Stimulated activated CD8-positive, alpha-beta memory T cell treated with anti-CD3 and anti-CD28 coated beads, Interleukin-4, amount 100 ng/mL, for 24 hours (primary cell): ENCODE measurements around the gene CCDC93.
"Not testable (repeated sequence)": the region's sequence is repeated elsewhere in the genome, so short reads cannot be mapped to it uniquely, and the experiment has no call there.

ENCODE experiments used
- DNase-seq: peaks from one replicate; pipeline ENCODE4 v3.0.0-alpha.2; 2020; ENCODE audit warnings: low read depth

CCDC93 gene

DNA sequence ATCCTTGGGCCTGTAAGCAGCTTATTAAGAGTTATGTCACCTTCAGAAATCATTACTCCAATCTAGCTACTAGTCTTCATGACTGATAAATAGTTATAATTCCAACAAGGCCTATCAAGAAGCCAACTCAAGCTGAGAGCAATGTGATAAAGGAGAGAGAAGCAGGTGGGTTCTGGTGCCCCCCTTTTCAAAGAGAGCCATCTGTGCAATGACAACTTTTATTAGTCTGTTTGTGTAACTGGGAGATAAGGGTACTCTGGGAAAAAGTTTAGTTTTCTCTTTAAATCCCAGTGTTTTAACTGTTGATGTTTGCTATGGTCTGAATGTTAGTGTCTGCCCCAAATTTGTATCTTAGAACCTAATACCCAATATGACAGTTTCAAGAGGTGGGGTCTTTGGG is 60.6 kb downstream of the CCDC93 start:
- DNase-seq: no peak

DNA sequence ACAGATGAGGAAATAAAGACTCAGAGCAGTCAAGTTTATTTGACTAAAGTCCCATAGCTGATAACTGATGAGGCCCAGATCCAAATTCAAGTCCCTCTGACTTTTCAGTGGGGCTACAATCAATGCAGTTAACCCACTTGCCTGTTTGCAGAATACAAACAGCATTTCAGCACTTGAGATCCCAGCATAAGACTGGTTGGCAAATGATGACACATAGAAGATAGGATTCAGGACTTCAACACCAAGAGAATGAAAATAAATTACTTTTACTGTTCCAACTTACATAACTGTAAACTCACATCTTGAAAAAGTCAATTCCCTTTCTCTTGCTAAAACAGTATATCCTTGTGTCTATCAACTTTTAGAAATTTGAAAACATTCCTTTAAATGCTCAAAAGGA is 61.2 kb downstream of the CCDC93 start:
- DNase-seq: no peak

DNA sequence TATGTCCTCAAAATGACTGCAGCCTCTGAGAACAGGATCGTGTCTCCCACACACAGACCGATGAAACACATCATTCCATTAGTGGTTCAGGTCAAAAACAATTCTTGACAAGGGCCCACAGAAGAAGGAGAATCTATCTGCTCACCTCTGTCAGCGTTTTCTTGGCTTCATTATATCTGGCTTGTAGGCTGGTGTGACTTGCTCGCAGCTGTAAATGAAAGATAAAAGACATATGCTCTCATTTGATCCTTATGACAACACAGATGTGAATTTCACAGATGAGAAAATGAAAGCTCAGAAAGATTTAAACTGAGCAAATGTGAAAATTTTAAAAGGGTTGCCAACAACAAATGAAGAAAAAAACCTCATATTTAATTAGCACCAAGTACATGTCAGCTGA is 61.6 kb downstream of the CCDC93 start:
- DNase-seq: no peak

DNA sequence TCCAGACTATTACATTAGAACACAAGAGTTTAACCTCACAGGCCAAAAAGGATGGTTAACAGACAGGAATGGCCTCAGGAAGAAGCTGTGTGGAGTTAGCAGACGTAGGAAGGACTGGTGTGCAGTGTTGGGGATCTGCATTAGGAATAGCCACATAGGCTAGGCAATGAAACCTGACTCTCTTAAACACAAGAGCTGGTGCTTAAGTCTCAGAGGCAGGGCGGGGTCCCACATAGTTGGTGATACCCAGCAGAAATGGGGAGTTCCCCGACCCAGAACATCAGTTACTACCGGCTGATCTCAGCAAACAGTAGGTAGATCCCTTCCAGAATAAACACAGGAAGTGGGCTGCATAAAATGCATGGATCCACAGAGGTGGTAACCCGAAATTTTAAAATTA is 64.1 kb downstream of the CCDC93 start:
- no peak for DNase-seq

DNA sequence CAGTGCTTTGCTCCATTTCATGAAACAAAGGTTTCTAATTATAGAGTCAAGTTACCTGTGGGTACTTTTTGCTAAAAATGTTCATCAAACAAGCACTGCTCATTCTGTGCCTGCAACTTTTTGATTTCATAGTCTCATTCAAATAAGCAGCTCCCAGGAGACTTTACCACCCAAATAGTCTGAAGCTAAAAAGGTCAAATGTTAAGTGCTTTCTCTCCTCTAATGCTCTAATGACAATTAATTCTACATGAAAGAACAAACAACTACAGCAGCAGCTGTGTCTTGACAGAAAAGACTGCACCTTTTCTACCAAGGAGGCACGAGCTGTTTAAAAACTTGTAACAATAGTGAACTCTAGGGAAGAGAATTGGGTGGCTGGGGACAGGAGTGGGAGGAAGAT is 65.3 kb downstream of the CCDC93 start:
- DNase-seq: no peak

DNA sequence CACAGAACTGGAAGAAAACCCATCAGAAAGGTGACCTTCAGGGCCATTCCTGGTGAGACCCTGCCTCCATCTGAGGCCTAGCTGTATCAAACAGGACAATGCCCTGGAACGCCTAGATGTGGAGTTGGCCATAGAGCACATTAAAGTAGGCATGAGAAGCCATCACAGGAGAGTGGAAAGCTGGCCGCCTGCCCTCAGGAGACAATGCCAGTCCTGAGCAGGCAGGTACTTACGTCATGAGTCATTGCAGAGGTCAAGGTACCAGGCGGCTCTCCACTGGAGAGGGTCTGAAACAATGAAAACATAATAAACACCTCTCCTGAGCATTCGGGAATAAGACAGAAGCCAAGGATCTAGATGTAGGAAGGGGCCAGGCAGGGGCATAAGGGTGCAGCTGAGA is 68.6 kb downstream of the CCDC93 start:
- no peak for DNase-seq

DNA sequence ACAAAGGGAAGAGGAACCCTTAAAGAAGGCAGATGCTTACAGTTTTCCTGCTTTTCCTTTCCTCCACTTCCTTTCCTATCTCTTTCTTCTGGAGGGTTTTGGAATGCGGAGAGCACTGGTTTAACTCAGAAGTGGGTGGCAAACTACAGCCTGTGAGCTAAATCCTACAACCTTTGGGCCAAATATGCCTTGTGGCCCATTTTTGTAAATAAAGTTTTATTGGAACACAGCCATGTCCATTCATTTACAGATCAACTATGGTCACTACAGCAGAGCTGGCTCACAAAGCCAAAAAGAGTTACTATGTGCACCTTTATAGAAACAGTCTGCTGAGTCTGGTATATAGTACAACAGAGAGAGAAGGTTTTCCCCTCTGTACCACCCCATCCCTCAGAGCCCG is 69.1 kb downstream of the CCDC93 start:
- no peak for DNase-seq

DNA sequence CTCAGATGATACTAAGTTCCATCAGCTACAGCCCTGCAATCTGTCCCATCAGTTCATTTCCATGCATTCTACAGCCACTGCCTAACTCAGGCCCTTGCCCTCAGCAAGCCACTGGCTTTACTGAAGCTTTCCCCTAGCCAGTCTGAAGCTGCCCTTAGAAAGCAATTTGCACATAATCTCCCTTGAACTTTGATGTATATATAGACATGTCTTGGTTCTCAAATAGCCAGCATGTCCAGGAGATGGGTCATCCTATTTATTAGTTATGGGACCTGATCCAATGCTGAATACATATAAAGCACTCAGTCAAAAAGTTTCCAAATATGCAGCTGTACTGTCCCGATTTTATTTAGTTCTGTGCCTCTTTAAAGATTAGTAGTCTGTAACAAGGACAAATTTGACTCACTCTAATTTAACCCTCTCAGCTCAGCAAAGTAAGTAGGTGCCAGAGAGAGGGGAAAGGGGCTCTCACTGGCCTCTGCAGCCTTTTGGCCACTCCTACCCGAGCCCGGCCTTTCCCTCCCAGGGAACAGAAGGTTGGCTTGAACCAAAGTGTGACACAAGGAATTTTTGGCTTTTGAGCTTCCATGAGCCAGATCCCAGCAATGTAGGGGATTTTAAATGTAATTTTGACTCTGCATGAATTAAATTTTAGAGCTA is 70.7 kb downstream of the CCDC93 start:
- no peak for DNase-seq

DNA sequence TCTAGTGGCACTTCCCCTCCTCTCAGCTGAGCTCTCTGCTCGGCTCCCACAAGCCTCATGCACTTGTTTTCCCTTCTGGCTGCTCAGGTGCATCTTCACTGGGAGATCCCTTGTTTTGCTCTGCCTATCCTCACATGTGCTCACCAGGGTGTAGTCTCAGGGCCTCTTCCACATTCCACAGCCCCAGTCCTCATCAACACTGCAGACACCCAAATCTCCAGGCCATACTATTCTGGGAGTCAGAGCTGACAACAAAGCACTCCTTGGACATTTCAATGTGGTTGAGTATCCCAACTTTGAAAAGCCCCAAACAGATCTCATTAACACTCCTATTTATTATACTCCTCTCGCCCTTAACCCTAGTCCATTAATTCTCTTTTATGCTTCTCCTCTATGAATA is 71.3 kb downstream of the CCDC93 start:
- no peak for DNase-seq

DNA sequence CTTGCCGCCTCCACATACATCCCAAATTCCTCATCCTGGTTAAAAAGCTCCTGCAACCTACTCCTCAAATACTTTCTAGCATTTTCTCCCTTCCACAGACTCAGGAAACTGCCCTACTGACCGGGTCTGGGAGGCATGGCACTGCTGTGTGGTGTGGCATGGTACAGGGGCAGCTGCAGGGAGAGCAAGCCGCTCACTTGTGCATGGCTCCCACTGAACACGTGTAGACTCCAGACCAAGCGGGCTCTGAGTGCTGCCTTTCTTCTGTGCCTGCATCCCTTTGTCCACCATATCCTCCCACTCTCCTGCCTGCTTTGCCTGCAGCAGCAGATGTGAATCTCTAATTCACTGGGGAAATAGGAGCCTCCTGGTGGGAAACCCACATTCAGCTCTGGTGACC is 72.2 kb downstream of the CCDC93 start:
- no peak for DNase-seq

DNA sequence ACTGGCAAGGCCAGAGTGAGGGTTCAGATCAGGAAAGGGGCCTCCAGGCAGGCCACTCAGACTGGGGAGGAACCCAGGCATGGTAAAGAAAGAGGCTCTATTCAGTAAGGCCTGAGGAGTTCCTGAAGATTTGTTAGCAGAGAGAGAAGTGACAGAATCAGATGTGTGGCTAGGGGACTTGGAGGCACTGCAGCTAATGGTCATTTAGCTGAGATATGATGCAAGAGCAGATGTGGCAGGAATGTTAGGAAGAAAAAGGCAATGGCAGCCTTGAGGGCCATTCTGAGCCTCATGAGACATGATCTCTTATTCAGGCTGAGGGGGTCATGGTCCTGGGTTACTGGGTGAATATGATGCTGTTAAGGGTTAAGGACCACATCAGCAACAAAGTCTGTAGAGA is 73.4 kb downstream of the CCDC93 start:
- DNase-seq: no peak

DNA sequence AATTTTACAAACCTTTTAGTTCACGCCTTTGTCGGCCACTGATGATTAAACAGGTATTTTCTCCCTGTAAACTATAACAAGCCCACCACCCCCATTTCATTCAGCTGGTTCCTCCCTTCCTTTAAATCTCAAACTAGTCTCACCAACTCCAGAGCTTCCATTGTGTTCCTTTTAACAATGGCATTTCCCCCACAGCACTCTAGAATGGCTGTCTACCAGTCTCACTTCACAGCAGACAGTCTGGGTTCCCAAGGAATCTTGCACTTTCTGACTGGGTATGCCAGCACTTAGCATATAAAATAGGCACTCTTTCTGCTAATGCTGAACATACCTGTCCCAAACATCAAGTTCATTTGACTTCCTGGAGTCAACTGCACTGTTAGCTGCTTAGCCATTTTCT is 75.3 kb downstream of the CCDC93 start:
- no peak for DNase-seq

DNA sequence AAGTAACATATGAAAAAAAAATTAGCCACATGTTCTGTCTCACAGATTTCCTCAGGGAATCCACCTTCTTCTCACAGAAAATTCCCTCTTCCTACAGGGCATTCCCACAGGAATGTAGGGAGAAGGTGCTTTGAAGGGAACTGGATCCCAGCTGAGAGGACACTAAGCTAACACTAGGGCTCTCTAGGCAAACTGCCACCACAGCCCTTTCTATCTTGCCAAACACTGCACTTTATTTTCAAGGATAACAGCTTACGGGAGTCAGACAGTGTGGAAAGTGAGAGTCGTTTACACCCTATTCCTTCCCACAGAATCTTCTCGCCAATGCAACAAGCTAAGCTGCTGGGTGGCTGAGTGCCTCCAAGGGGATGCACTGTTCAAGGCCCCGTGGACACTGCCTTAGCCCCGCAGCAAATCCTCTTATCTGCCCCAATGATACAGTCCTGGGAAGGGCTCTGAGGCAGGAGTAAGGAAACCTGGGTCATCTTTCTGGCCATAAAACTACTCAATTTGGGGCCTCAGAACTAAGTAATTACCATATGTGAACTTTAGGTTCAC is 76.9 kb downstream of the CCDC93 start:
- DNase-seq: no peak

DNA sequence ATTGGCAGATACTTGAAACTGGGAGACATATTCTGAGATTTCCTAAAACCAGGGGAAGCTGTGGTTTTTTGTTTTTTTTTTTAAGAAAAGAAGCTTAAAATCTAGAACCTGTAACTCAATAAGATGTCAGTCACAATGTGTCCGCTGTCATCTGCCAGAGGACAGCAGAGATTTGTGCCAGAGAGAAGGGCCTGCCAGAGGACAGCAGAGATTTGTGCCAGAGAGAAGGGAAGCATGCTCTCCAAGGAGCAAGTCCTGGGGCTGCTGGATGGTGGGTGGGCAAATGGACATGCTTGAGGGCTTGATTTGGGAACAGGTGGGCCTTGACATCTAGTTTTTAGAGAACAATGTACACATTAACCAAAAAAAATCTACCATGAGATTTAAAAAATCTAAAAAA is 77.9 kb downstream of the CCDC93 start:
- DNase-seq: no peak

DNA sequence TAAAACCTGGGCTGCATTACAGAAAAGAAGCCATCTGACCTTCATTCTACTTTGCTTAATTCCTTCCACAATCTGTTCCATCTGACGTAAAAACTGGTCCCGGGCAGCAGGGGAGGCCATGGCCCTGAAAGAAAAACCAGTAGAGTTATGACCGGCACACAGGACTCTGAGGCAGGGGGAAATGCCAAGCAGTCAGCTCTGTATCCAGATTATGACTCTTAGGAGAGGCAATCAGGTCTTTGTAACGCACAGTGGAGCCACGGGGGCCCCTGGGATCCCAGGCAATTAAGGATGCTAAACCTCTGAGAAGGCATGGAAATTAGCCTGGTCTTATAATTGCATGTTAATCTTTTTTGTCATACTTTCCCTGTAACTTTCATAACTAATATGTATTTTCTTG is 78.4 kb downstream of the CCDC93 start:
- no peak for DNase-seq

DNA sequence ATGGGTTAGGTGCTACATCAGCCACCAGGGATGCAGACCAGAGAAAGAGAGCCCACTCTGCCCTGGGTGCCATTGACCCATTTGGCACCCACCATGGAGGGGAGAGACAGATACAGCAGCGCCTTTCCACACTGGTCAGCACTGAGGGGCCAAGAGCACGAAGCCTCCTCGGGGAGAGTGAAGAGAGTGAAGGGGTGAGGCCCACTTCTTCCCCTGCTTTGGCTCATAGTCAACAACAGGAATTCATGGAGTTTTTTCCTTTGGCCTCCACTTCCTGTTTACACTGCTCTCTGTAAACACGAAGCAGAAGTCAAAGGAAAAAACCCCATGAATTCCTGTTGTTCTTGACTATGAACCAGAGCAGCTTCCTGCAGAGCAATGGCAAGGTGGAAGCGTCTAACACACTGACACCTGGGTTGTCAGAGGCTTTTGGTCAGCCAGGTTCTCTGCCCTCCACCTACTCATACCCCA is 80.0 kb downstream of the CCDC93 start:
- no peak for DNase-seq

DNA sequence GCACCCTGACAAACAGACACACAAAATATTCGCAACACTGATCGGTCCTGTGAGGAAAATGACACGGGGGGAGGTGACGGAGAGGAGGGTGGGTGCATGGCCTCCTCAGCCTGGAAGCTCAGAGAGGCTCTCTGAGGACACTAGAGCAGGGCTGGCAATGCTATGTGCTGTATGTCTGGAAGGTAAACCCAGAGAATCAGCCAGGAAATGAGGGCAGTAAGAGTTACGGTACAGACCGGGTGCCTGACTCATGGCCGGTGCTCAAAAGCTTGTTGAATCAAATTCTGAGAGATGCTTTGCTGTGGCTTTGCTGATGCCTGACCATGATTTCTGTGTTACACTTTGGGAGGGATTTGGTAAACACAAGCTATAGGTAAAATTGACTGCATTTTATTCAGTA is 81.9 kb downstream of the CCDC93 start:
- no peak for DNase-seq

DNA sequence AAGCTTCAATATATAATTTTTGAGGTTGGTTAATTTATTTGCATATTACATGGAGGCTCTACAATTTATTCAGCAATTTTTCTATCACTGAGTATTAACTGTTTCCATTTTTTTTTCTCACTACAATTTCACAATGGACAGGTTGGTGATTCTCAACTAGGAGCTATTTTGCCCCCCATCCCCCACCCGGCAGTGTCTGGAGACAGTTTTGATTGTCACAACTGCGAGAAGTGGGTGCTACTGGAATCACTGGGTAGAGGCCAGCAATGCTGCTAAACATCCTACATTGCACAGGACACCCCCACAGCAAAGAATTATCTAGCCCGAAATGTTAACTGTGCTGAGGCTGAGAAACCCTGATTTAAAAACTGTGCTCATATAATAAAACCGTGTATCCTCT is 82.6 kb downstream of the CCDC93 start:
- DNase-seq: no peak

DNA sequence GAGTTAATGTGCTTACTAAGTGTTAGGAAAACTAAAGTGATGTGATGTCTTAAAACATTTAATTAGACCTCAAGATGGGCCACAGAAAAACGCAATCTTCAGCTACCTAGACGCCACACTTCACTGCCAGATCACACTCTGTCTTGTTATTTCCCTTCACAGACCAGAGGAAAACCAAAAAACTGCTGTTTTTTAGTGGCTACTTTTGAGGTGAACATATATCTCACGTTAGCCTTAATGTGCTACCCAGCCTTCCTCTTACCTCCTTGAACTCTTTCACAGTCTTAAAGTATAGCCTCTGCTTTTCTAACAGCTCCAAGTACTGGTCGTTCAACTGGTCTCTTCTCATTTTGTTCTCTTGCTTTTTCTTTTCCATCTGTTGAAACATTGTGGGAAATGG is 83.1 kb downstream of the CCDC93 start:
- no peak for DNase-seq

DNA sequence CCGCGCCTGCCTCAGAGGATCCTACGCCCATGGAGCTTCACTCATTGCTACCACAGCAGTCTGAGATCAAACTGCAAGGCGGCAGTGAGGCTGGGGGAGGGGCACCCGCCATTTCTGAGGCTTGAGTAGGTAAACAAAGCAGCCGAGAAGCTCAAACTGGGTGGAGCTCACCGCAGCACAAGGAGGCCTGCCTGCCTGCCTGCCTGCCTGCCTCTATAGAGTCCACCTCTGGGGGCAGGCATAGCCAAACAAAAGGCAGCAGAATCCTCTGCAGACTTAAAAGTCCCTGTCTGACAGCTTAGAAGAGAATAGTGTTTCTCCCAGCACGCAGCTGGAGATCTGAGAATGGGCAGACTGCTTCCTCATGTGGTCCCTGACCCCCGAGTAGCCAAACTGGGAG is 90.4 kb downstream of the CCDC93 start:
- not testable (repeated sequence) for DNase-seq

DNA sequence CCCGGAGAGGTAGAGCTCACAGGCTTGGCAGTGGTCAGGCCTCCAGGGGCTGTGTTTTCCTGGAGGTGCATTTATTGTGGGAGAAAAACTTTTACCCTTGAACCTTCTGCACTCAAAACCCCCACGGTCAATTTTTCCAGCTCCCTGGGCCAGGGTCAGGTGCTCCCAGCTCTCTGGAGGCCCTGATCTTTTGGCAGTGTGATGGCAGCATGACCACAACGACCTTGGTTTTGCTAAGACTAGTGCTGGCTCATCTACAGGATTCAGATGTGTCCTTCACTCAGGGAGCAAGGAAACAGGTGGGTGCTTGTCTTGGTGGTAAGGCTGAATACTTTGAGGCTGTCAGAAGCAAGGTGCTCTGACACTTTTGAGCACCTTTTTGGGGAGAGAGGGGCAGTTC is 92.3 kb downstream of the CCDC93 start:
- DNase-seq: no peak

DNA sequence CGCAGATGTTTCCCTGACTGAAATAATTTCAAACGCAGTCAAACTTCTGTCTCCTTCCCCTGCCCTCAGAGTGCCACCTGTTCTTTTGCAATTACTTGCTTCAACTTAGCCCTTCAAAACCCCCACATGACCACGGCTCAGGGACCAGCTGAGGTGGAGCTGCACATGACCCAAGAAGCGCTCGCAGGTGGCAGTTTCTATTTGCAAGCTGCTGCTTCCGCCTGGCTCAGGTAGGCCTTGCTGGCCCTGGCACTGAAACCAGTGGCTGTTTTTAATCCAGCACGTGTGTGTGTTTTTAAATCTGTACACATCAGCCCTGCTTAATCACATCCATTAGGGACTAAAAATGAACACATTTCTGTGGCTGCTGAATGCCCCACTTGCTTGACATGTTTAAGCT is 95.3 kb downstream of the CCDC93 start:
- DNase-seq: no peak

DNA sequence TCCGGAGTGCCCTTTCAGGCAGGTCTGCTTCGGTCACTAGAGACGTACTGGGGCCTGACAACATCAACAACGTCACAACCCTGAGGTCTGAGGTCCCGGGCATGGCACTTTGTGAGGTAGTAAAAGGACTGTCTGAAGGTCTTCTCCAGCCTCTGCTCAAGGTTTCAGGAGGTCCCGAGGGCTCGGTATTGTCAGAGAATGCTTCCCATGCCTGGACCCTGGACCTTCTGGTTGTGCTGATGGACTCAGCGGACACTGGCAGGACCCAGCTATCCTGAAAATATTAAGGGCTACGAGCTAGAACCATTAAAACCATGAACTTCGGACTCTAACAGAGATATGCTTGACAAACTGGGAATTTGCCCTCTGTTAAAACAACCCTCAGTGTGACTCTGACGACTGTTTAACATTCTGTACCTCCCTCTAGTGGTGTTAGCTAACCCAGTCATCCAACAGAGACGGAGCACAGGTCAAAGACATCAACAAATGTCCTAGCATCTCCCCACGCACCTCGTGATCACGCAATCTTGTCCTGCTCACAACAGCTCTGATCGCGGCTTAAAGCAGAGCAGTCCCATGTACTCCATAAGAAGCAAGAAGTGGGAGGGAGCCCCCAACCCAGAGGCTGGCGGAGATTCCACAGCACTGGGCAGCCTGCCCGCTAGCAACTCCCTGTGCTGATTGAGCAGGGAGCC is 96.5 kb downstream of the CCDC93 start:
- no peak for DNase-seq

DNA sequence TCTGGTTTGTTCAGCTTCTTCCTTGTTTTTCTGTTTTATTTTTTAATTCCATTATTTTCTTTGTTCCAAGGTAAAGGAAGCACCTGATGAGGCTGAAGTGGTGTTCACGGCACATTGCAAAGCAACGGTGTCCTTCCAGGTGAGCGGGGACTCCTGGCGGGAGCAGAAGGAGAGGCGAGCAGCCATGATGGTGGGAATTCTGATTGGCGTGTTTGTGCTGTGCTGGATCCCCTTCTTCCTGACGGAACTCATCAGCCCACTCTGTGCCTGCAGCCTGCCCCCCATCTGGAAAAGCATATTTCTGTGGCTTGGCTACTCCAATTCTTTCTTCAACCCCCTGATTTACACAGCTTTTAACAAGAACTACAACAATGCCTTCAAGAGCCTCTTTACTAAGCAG is 110.9 kb downstream of the CCDC93 start:
- DNase-seq: no peak
